HG03280 (cell line): Measurements from ENCODE around the gene SOWAHD.
"Not testable (repeated sequence)": the region's sequence is repeated elsewhere in the genome, so short reads cannot be mapped to it uniquely, and the experiment has no call there.

Experiments
- ATAC-seq: cut with Tn5 transposase; IDR thresholded peaks from one replicate; pipeline ENCODE4 v1.9.1; 2021; ENCODE audit warnings: mild to moderate bottlenecking, moderate library complexity; ENCODE audit not compliant: unreplicated experiment

The SOWAHD gene

GRCh38 chrX:119758731-119759247 lies 401 bp downstream of the SOWAHD start:
- ATAC-seq, result no peak

GRCh38 chrX:119759248-119759766 lies 919 bp downstream of the SOWAHD start:
- ATAC-seq, result no peak

GRCh38 chrX:119760026-119760877 lies 1.9 kb downstream of the SOWAHD start:
- ATAC-seq, result no peak

DNA sequence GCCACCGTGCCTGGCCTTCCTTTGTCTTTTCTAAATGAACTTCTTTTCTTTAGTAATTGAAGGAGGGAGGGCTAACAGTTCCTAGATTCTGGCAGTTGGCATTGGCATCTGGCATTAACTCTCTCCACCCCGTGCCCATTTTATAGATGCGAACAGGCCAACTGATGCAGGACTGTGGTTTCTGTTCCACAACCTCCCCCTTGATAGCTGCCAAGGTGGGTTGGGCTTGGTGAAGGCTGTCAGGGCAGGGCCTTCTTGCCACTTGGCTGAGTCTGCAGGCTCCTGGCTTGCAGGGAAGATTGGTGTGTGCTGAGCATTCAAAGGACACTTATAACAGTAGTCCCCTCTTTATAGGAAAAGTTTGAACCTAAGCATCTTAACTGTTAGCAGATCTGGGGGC lies 4.3 kb downstream of the SOWAHD start:
- ATAC-seq, result no peak

- ATAC-seq, result no peak
Observed at GRCh38 chrX:119763181-119763580, 4.8 kb downstream of the SOWAHD start.

- ATAC-seq, result no peak
Observed at GRCh38 chrX:119763836-119764387, 5.5 kb downstream of the SOWAHD start.

DNA sequence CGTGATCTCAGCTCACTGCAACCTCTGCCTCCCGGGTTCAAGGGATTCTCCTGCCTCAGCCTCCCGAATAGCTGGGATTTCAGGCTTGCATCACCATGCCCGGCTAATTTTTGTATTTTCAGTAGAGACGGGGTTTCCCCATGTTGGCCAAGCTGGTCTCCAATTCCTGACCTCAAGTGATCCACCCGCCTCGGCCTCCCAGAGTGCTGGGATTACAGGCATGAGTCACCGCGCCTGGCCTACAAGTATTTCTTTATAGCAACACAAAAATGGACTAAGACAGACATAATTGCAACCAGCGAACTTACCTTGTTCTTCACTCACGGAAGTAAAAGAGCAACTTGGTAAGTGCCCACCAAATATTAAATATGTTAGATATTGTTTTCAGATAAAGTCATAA lies 10.0 kb downstream of the SOWAHD start:
- ATAC-seq, result not testable (repeated sequence)

DNA sequence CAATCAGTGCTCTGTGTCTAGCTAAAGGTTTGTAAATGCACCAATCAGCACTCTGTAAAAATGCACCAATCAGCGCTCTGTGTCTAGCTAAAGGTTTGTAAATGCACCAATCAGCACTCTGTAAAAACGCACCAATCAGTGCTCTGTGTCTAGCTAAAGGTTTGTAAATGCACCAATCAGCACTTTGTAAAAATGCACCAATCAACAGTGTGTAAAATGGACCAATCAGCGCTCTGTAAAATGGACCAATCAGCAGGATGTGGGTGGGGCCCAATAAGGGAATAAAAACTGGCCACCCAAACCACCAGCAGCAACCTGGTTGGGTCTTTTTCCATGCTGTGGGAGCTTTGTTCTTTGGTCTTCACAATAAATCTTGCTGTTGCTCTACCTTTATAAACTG lies 11.0 kb downstream of the SOWAHD start:
- not testable (repeated sequence) for ATAC-seq

- no peak for ATAC-seq
Observed at GRCh38 chrX:119775517-119776238, 17.3 kb downstream of the SOWAHD start.

- ATAC-seq, result no peak
Observed at GRCh38 chrX:119778829-119779228, 20.4 kb downstream of the SOWAHD start.

DNA sequence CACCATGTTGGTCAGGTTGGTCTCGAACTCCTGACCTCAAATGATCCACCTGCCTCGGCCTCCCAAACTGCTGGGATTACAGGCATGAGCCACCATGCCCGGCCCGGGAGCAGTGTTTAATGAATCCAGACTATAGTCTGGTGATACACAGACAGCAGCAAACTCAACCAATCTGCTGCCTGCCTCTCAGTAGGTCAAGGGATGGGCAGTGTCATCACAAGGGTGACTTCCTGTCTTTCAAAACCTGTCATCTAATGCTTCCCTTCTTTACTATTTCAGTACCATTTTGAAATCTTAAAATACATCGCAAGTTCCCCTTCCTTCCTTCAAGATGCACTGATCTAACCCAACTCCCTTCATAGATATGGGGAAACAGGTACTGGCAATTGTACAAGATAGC lies 24.6 kb downstream of the SOWAHD start:
- no peak for ATAC-seq

- ATAC-seq, result no peak
Observed at GRCh38 chrX:119784747-119785446, 26.5 kb downstream of the SOWAHD start.

- ATAC-seq, result peak; percentile 19
Observed at GRCh38 chrX:119790977-119791436, 32.6 kb downstream of the SOWAHD start.

- peak; percentile 93 for ATAC-seq
Observed at GRCh38 chrX:119791437-119792231, 33.2 kb downstream of the SOWAHD start, which contains the start of gene RPL39. Gene RPL39, minus strand, starts transcription at chrX:119791630. Its CDS starts 54 bp downstream, at chrX:119791576.

DNA sequence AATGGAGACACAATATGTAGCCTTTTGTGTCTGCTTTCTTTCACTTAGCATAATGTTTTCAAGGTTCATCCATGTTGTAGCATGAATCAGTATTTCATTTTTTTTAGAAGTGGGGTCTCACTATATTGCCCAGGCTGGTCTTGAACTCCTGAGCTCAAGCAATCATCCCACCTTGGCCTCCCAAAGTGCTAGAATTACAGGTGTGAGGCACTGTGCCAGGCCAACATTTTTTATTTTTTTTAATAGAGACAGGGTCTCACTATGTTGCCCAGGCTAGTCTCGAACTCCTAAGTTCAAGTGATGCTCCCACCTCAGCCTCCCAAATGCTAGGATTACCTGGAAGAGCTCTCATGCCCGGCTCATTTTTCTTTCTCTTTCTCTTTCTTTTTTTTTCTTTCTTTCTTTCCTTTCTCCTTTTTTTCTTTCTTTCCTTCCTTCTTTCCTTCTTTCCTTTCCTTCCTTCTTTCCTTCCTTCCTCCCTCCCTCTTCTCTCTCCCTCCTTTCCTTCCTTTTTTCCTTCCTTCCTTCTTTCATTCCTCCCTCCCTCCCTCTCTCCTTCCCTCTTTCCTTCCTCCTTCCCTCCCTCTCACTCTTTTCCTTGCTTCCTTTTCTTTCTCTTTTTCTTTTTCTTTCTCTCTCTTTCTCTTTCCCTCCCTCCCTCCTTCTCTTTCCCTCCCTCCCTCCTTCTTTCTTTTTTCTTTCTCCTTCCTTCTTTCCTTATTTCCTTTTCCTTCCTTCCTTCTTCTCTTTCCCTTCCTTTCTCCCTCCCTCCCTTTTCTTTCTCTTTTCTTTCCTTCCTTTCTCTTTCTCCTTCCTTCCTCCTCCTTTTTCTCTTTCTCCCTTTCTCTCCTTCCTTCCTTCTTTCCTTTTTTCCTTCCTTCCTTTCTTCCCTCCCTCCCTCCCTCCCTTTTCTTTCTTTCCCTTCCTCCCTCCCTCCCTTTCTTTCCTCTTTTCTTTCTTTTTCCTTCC lies 43.1 kb downstream of the SOWAHD start:
- no peak for ATAC-seq

DNA sequence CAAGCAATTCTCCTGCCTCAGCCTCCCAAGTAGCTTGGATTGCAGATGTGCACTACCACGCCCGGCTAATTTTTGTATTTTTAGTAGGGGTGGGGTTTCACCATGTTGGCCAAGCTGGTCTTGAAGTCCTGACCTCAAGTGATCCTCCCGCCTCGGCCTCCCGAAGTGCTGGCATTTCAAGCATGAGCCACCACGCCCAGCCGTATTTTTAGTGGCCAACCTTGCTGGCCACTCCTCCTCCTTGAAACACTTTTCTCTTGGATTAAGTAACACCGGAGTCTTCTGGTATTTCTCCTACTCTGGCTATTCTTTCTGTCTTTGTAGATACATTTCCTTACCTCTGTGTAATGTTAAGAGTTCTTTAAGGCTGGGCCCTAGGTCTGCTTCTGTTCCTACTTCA lies 44.2 kb downstream of the SOWAHD start:
- no peak for ATAC-seq

GRCh38 chrX:119808461-119808860 lies 50.1 kb downstream of the SOWAHD start:
- not testable (repeated sequence) for ATAC-seq

DNA sequence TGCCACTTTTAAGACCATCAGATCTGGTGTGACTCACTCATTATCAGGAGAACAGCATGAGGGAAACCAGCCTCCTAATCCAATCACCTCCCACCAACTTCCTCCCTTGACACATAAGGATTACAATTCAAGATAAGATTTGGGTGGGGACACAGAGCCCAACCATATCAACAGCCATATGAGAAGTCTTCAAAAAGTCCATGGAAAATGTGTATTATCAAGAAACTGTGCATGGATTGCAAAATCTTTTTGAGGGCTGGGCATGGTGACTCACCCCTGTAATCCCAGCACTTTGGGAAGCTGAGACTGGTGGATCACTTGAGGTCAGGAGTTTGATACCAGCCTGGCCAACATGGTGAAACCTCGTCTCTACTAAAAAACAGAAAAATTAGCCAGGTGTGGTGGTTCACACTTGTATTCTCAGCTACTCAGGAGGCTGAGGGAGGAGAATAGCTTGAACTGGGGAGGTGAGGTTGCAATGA lies 50.8 kb downstream of the SOWAHD start:
- no peak for ATAC-seq
